CD8-positive, alpha-beta memory T cell (primary cell): Measurements from ENCODE around the gene PAX7. TPM values are rescaled to one million over a fixed set of nuclear protein-coding genes. Genes with fewer than 3 reads are reported as not detected.

ENCODE experiments used
- CTCF ChIA-PET: fragments of 350-600 bp; sonication (Branson Sonifier 250); formaldehyde crosslinking; loops from one replicate; lab custom pipeline; 2021; ENCODE audit warnings: antibody characterized with exemption; lab: Charles Lee
- POLR2A ChIA-PET: fragments of 350-600 bp; sonication (Branson Sonifier 250); formaldehyde crosslinking; loops from one replicate; lab custom pipeline; 2021; ENCODE audit warnings: antibody characterized with exemption; lab: Charles Lee
- DNase-seq, 5 donors: peaks; one replicate each; pipeline versions ENCODE4 v3.0.0 to v3.0.0-alpha.2; 2020 to 2022; ENCODE audit warnings: mixed read lengths in 1 of 5
- H3K27ac ChIP-seq: one replicate; pipeline ENCODE4 v1.7.0; 2013; ENCODE audit warnings: low read depth, mild to moderate bottlenecking, low read length, moderate library complexity
- H3K27me3 ChIP-seq: 2 replicates; pipeline ENCODE4 v1.7.0; 2013; ENCODE audit warnings: low read length, mild to moderate bottlenecking; ENCODE audit not compliant: insufficient read depth, poor library complexity, severe bottlenecking
- H3K36me3 ChIP-seq: 2 replicates; pipeline ENCODE4 v1.7.0; 2013; ENCODE audit warnings: mild to moderate bottlenecking, low read length, moderate library complexity; ENCODE audit not compliant: insufficient read depth
- H3K4me1 ChIP-seq: 2 replicates; pipeline ENCODE4 v1.7.0; 2013; ENCODE audit warnings: mild to moderate bottlenecking, low read length, moderate library complexity; ENCODE audit not compliant: insufficient read depth
- H3K4me3 ChIP-seq: 2 replicates; pipeline ENCODE4 v1.7.0; 2013; ENCODE audit warnings: mild to moderate bottlenecking, low read length
- H3K9me3 ChIP-seq: 2 replicates; pipeline ENCODE4 v1.7.0; 2013; ENCODE audit warnings: mild to moderate bottlenecking, low read length
- H3K27ac Mint-ChIP-seq, 8 donors: one replicate each; pipeline ENCODE4 v1.8.0; 2020 to 2021; ENCODE audit warnings: mixed read lengths in 8 of 8, mild to moderate bottlenecking in 6 of 8, inconsistent platforms in 3 of 8, moderate library complexity in 3 of 8
- H3K27me3 Mint-ChIP-seq, 2 donors: one replicate each; pipeline ENCODE4 v1.8.0; 2020 to 2021; ENCODE audit warnings: mixed read lengths in 2 of 2, mild to moderate bottlenecking in 1 of 2, moderate library complexity in 1 of 2
- H3K36me3 Mint-ChIP-seq, 3 donors: one replicate each; pipeline ENCODE4 v1.8.0; 2020 to 2021; ENCODE audit warnings: mixed read lengths in 3 of 3, inconsistent platforms in 1 of 3, mild to moderate bottlenecking in 1 of 3
- H3K4me1 Mint-ChIP-seq, 3 donors: one replicate each; pipeline ENCODE4 v1.8.0; 2020 to 2021; ENCODE audit warnings: mixed read lengths in 3 of 3, inconsistent platforms in 1 of 3, mild to moderate bottlenecking in 1 of 3
- H3K4me3 Mint-ChIP-seq, 7 donors: one replicate each; pipeline ENCODE4 v1.8.0; 2020 to 2021; ENCODE audit warnings: mixed read lengths in 7 of 7, mild to moderate bottlenecking in 6 of 7, moderate library complexity in 4 of 7, inconsistent platforms in 2 of 7
- H3K9me3 Mint-ChIP-seq, 5 donors: one replicate each; pipeline ENCODE4 v1.8.0; 2020 to 2022; ENCODE audit warnings: mixed read lengths in 5 of 5, mild to moderate bottlenecking in 3 of 5, moderate library complexity in 2 of 5, inconsistent platforms in 1 of 5
- polyA plus RNA-seq: library from polyadenylated mRNA; unstranded; fragments of 300-500 nt; fragmentation: Illumina TruSeq; gene quantifications from one replicate; pipeline ENCODE4 v1.2.3, GENCODE V29; 2021
- total RNA-seq, 2 experiments: library from RNA; stranded (reverse); gene quantifications; one replicate each; pipeline ENCODE4 v1.2.3, GENCODE V29; 2021

PAX7 gene
- total and polyA plus RNA-seq, 3 experiments from 2014 or later: not detected

DNA sequence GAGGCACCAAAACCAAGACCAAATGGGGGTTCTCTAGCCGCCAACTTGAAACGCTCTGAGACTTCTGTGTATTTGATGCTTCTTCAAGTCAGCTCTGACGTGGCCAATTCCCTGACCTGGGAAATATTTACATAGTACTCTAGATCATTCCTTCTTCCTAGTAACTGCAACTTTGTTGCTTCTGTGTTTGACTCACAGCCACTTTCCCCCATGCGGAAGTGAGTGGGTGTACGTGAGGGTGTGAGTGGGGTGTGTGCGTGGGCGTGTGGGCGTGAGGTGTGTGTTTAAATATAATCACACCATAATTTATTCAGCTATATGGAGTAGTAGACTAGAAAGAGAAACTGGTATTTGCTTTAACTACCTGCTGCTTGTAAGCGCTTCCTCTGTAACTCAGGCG lies 117.8 kb downstream of the PAX7 start:
- H3K9me3 Mint-ChIP-seq: peaks cover 0 to 5% (median 0%) of the 10 kb centered on the region in 5 donors
- no peak overlapping the region for H3K27ac Mint-ChIP-seq
- Histone ChIP-seq H3K4me1 (no peaks in the 10 kb centered on the region), H3K27ac (no peak overlapping the region), H3K27me3 (no peaks in the 10 kb centered on the region), H3K9me3 (no peaks in the 10 kb centered on the region), H3K36me3 (no peaks in the 10 kb centered on the region), H3K4me3 (no peak overlapping the region)
- H3K27me3 Mint-ChIP-seq: peaks cover 22 to 49% of the 10 kb centered on the region in 2 donors
- DNase-seq: no peak
- ChIA-PET POLR2A (no interaction called here), CTCF (no interaction called here)
- H3K4me3 Mint-ChIP-seq: no peak overlapping the region
- peaks cover 0 to 2% (median 0%) of the 10 kb centered on the region in 3 donors for H3K36me3 Mint-ChIP-seq
- H3K4me1 Mint-ChIP-seq: no peaks in the 10 kb centered on the region

DNA sequence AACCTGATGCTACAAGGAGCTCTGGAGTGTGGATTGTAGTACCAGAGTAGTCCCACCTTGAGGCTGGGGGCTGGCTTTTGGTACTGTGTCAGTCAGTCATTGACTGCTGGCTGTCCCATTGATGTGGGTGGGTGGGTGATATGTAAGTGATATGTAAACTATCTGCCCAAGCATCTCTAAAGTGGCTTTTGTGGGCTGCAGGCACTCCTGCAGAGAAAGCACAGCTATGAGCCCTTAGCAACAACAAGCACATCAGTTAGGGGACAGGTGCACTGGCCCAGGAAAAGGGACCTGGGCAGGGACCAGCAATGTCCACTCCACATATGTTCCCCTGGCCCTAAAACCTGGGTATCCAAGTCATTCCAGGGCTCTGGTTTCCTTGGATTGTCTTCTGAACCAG lies 118.9 kb downstream of the PAX7 start:
- H3K36me3 Mint-ChIP-seq: peaks cover 0 to 2% (median 0%) of the 10 kb centered on the region in 3 donors
- no peak overlapping the region for H3K4me3 Mint-ChIP-seq
- H3K9me3 ChIP-seq: no peaks in the 10 kb centered on the region
- no peaks in the 10 kb centered on the region for H3K27me3 ChIP-seq
- no peak overlapping the region for H3K27ac ChIP-seq
- no peaks in the 10 kb centered on the region for H3K4me1 Mint-ChIP-seq
- no peaks in the 10 kb centered on the region for H3K4me1 ChIP-seq
- H3K27ac Mint-ChIP-seq: no peak overlapping the region
- H3K36me3 ChIP-seq: no peaks in the 10 kb centered on the region
- no peak for DNase-seq
- ChIA-PET POLR2A (no interaction called here), CTCF (no interaction called here)
- no peak overlapping the region for H3K4me3 ChIP-seq
- peaks cover 26 to 55% of the 10 kb centered on the region in 2 donors for H3K27me3 Mint-ChIP-seq
- peaks cover 0 to 8% (median 6%) of the 10 kb centered on the region in 5 donors for H3K9me3 Mint-ChIP-seq

DNA sequence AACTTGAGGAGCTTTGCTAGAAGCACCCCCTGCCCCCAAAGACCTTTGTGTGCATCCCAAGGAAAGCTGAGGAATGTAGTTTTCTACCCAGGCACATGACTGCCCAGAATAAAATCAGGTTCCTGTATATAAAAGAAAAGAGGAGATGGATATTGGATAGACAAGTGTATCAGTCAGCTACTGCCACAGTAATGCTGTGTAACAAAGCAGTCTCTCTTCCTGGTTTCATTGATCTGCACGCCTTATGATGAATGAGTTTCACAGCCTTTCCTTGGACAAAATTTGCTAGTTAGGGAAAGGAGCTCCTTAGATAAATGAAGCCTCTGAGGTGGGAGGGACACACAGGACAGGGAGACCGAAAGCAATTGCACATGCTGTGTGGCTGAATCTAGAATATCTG lies 120.0 kb downstream of the PAX7 start:
- Mint-ChIP-seq H3K27me3 (peaks cover 26 to 58% of the 10 kb centered on the region in 2 donors), H3K4me1 (no peaks in the 10 kb centered on the region)
- CTCF ChIA-PET: no interaction called here

DNA sequence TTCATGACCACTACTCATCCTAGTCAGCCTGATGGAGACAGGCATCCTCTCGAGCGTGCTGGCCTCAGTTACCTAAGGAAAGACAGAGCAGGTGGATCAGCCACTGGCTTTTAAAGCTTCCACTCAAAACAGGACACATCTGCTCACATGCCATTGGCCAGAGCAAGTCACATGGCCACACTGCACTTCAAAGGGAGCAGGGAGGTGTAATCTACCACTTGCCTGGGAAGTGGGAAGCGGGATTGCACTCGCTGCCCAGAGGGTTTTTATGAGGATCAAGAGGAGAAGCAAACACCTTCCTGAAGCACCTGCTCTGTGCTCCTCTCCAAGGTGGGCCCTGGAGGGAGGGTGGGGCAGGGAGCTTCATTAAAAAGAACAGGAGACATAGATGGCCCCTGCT lies 120.8 kb downstream of the PAX7 start:
- peaks cover 0 to 2% (median 0%) of the 10 kb centered on the region in 3 donors for H3K36me3 Mint-ChIP-seq
- H3K27ac ChIP-seq: no peak overlapping the region
- no peaks in the 10 kb centered on the region for H3K36me3 ChIP-seq
- no peaks in the 10 kb centered on the region for H3K27me3 ChIP-seq
- H3K4me1 Mint-ChIP-seq: no peaks in the 10 kb centered on the region
- CTCF ChIA-PET: no interaction called here
- H3K4me1 ChIP-seq: no peaks in the 10 kb centered on the region
- H3K4me3 ChIP-seq: no peak overlapping the region
- H3K27ac Mint-ChIP-seq: no peak overlapping the region
- H3K9me3 ChIP-seq: no peaks in the 10 kb centered on the region
- no peak for DNase-seq
- POLR2A ChIA-PET: no interaction called here
- peaks cover 27 to 59% of the 10 kb centered on the region in 2 donors for H3K27me3 Mint-ChIP-seq
- H3K4me3 Mint-ChIP-seq: no peak overlapping the region
- H3K9me3 Mint-ChIP-seq: peaks cover 9 to 20% (median 17%) of the 10 kb centered on the region in 5 donors

More for the DNA sequence above, 120.0 kb downstream of the PAX7 start:
- Mint-ChIP-seq H3K36me3 (peaks cover 0 to 2% (median 0%) of the 10 kb centered on the region in 3 donors), H3K4me3 (no peak overlapping the region), H3K27ac (no peak overlapping the region), H3K9me3 (peaks cover 4 to 13% (median 10%) of the 10 kb centered on the region in 5 donors)
- Histone ChIP-seq H3K36me3 (no peaks in the 10 kb centered on the region), H3K4me1 (no peaks in the 10 kb centered on the region), H3K27ac (no peak overlapping the region), H3K9me3 (no peaks in the 10 kb centered on the region), H3K27me3 (no peaks in the 10 kb centered on the region), H3K4me3 (no peak overlapping the region)
- DNase-seq: no peak
- POLR2A ChIA-PET: no interaction called here

DNA sequence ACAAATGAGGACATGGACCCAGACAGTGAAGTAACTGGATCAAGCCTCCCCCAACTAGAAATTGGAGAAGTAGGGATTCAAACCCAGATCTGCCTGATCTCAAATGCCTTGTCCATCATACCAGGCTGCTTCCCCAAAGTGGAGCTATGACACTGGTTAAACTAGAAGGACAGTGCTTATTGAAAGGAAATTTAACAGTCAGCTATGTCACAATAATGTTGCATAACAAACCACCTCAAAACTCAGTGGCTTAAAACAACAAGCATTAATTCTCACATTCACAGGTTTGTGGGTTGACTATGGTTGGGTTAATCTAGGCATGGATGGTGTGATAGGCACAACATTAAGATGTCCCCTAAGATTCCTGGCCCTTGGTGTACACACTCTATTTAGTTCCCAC lies 121.8 kb downstream of the PAX7 start:
- ChIA-PET CTCF (no interaction called here), POLR2A (no interaction called here)
- H3K27me3 Mint-ChIP-seq: peaks cover 25 to 55% of the 10 kb centered on the region in 2 donors

DNA sequence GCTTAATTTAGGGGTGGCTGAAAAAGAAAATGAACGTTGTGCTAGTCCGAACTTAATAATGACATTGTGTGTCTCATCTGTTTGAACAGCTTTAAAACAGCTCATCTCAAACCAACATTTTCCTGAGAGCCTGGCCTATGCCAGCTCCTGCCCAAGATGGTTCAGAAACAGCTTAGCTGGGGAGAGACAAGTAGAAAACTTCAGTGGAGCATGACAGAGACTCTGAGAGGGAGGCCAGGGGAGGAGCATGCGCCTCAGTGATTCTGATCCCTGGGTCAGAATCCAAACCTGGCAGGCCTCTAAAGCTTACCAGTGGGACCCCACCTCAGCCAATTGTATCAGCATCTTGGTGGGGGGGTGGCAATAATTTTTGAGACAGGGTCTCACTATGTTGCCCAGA lies 129.5 kb downstream of the PAX7 start:
- Histone ChIP-seq H3K9me3 (no peaks in the 10 kb centered on the region), H3K4me3 (no peak overlapping the region), H3K36me3 (no peaks in the 10 kb centered on the region), H3K27me3 (no peaks in the 10 kb centered on the region), H3K27ac (no peak overlapping the region), H3K4me1 (no peaks in the 10 kb centered on the region)
- no peaks in the 10 kb centered on the region for H3K4me1 Mint-ChIP-seq
- H3K4me3 Mint-ChIP-seq: no peak overlapping the region
- H3K9me3 Mint-ChIP-seq: peaks cover 12 to 22% (median 20%) of the 10 kb centered on the region in 5 donors
- POLR2A ChIA-PET: no interaction called here
- peaks cover 20 to 54% of the 10 kb centered on the region in 2 donors for H3K27me3 Mint-ChIP-seq
- CTCF ChIA-PET: no interaction called here
- no peak overlapping the region for H3K27ac Mint-ChIP-seq
- H3K36me3 Mint-ChIP-seq: no peaks in the 10 kb centered on the region
- no peak for DNase-seq

More for the DNA sequence above, 121.8 kb downstream of the PAX7 start:
- no peak for DNase-seq
- Mint-ChIP-seq H3K27ac (no peak overlapping the region), H3K4me1 (no peaks in the 10 kb centered on the region), H3K36me3 (peaks cover 0 to 2% (median 0%) of the 10 kb centered on the region in 3 donors), H3K4me3 (no peak overlapping the region), H3K9me3 (peaks cover 11 to 24% (median 21%) of the 10 kb centered on the region in 5 donors)
- Histone ChIP-seq H3K36me3 (no peaks in the 10 kb centered on the region), H3K4me1 (no peaks in the 10 kb centered on the region), H3K27me3 (no peaks in the 10 kb centered on the region), H3K9me3 (no peaks in the 10 kb centered on the region), H3K4me3 (no peak overlapping the region), H3K27ac (no peak overlapping the region)

DNA sequence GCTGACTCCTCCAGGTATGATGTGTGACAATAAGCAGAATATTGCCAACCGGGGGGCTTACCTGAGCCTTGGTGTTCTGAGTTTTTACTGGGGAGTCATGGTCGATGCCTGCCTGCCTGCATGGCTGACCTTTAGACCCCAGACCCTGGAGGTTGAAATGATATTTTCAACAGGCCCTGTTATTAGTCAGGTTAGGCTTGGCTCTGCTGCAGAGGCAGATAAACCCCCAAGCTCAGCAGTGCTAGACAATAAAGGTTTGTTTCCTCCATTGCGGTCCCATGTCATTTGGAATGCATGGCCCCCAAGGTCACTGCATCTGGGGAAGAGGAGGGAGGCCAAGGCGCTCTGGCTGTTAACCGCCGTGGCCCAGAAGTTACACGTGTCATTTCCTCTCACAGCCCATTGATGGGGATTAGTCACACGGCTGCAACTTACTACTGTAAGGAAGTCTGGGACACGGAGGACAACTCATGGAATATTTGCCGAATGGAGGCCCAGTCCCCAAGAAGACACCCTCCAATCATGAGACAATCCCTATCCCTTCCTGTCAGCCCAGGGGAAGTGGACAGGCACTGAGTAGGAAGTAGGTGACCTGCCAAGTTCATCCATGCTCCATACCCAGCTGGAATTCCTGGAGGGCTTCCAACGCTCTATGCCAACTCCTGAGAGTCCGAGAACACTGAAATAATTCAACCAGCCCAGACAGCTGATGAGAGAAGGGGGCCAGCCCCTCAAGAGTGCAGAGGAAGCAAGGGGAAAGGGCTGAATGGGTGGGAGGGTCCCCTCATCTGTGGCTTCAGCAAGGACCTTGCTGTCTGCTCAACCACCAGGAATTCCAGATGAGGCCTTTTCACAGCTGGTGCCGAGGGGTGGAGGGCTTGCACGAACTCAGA lies 131.5 kb downstream of the PAX7 start:
- no peaks in the 10 kb centered on the region for H3K36me3 ChIP-seq
- H3K4me3 ChIP-seq: no peak overlapping the region
- no peaks in the 10 kb centered on the region for H3K4me1 Mint-ChIP-seq
- ChIA-PET POLR2A (no interaction called here), CTCF (no interaction called here)
- no peak overlapping the region for H3K4me3 Mint-ChIP-seq
- no peaks in the 10 kb centered on the region for H3K36me3 Mint-ChIP-seq
- H3K27me3 Mint-ChIP-seq: peaks cover 20 to 59% of the 10 kb centered on the region in 2 donors
- H3K27ac ChIP-seq: no peak overlapping the region
- H3K27me3 ChIP-seq: no peaks in the 10 kb centered on the region
- H3K9me3 Mint-ChIP-seq: peaks cover 5 to 10% (median 8%) of the 10 kb centered on the region in 5 donors
- H3K27ac Mint-ChIP-seq: no peak overlapping the region
- no peaks in the 10 kb centered on the region for H3K9me3 ChIP-seq
- no peaks in the 10 kb centered on the region for H3K4me1 ChIP-seq
- DNase-seq: no peak

DNA sequence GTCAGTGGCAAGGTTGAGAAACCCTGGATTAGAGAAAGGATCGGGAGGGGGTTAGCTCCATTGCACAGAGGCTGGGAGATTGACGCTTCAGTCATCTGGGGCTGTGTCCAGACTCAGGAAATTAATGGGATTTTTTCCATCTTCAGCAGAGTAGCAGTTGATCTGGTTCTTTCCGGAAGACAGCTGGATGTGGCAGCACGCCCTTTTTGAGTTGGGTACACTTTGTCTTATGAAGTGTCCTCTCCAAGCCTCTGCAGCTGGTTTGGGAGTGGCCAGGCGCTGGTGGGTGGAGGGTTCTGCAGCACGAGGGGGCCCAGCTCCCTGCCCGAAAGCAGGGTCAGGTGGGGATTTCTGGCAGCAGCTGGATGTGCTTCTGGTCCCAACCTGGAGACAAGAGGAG lies 133.7 kb downstream of the PAX7 start:
- POLR2A ChIA-PET: no interaction called here
- Histone ChIP-seq H3K4me1 (no peaks in the 10 kb centered on the region), H3K27ac (no peak overlapping the region), H3K27me3 (no peaks in the 10 kb centered on the region), H3K4me3 (no peak overlapping the region), H3K9me3 (no peaks in the 10 kb centered on the region), H3K36me3 (no peaks in the 10 kb centered on the region)
- no peak for DNase-seq
- peaks cover 22 to 64% of the 10 kb centered on the region in 2 donors for H3K27me3 Mint-ChIP-seq
- H3K27ac Mint-ChIP-seq: no peak overlapping the region
- H3K9me3 Mint-ChIP-seq: peaks cover 0 to 2% (median 0%) of the 10 kb centered on the region in 5 donors
- no peaks in the 10 kb centered on the region for H3K36me3 Mint-ChIP-seq
- CTCF ChIA-PET: no interaction called here
- H3K4me1 Mint-ChIP-seq: no peaks in the 10 kb centered on the region
- no peak overlapping the region for H3K4me3 Mint-ChIP-seq
